Loucy (cell line): Measurements from ENCODE around the gene ESYT2.

ENCODE experiments used
- CTCF ChIP-seq: fragments of 200-600 bp; sonication (generic); conservative IDR thresholded peaks from 2 replicates; pipeline ENCODE4 v1.5.1; 2014; ENCODE audit warnings: mild to moderate bottlenecking, antibody characterized with exemption, low read length
- EZH2phosphoT487 ChIP-seq: fragments of 200-600 bp; IDR thresholded peaks from 2 replicates; pipeline ENCODE4 v1.6.1; 2018; ENCODE audit warnings: antibody characterized with exemption, mild to moderate bottlenecking, moderate library complexity, borderline replicate concordance

- no peak for TF ChIP-seq CTCF
- TF ChIP-seq EZH2phosphoT487 = no peak
Observed at GRCh38 chr7:158757404-158757989, 71.8 kb downstream of the ESYT2 start.
